Measurements from ENCODE around the gene SEC31B.

SEC31B gene

GRCh38 chr10:100535715-100536353 lies 16.2 kb upstream of the SEC31B start, which contains the start of gene HIF1AN (continued):
- TF ChIP-seq ZNF513 (tag by site-specific recombination; IDR thresholded peaks at IDR 0.05): no peak
- peak; percentile 84 for TF ChIP-seq ZNF335 (tag by site-specific recombination; conservative IDR thresholded peaks at IDR 0.05)
- TF ChIP-seq ZFP41 (tag by site-specific recombination; IDR thresholded peaks at IDR 0.05; ENCODE audit: borderline replicate concordance): no peak
- no peak for TF ChIP-seq ZNF792 (tag by site-specific recombination; IDR thresholded peaks at IDR 0.05)
- no peak for TF ChIP-seq HOXC10 (CRISPR knock-in tag; IDR thresholded peaks at IDR 0.05)
- TF ChIP-seq ZNF529 (tag by site-specific recombination; IDR thresholded peaks at IDR 0.05; ENCODE audit: insufficient replicate concordance): no peak
- TF ChIP-seq ZNF24 (tag by site-specific recombination; IDR thresholded peaks at IDR 0.05): peak; percentile 83
- no peak for TF ChIP-seq ZNF747 (tag by site-specific recombination; IDR thresholded peaks at IDR 0.05)
- TF ChIP-seq, protein P1, sequence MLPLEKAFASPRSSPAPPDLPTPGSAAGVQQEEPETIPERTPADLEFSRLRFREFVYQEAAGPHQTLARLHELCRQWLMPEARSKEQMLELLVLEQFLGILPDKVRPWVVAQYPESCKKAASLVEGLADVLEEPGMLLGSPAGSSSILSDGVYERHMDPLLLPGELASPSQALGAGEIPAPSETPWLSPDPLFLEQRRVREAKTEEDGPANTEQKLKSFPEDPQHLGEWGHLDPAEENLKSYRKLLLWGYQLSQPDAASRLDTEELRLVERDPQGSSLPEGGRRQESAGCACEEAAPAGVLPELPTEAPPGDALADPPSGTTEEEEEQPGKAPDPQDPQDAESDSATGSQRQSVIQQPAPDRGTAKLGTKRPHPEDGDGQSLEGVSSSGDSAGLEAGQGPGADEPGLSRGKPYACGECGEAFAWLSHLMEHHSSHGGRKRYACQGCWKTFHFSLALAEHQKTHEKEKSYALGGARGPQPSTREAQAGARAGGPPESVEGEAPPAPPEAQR (tag by site-specific recombination; IDR thresholded peaks at IDR 0.05): no peak
- peak; percentile 60; the same call in 1 of the 2 replicates for TF ChIP-seq ZBTB20 (tag by site-specific recombination; IDR thresholded peaks at IDR 0.05)
- TF ChIP-seq ZNF600 (tag by site-specific recombination; IDR thresholded peaks at IDR 0.05): peak; percentile 50; the same call in 1 of the 2 replicates
- TF ChIP-seq ZNF37A (tag by site-specific recombination; IDR thresholded peaks at IDR 0.05): no peak
- TF ChIP-seq ZNF394 (tag by site-specific recombination; IDR thresholded peaks at IDR 0.05; ENCODE audit: borderline replicate concordance): peak; percentile 64; the same call in 1 of the 2 replicates
- peak; percentile 90 for TF ChIP-seq SP7 (tag by site-specific recombination; IDR thresholded peaks at IDR 0.05)
- no peak for TF ChIP-seq ZNF521 (tag by site-specific recombination; IDR thresholded peaks at IDR 0.05)
- no peak for TF ChIP-seq ZNF174 (tag by site-specific recombination; IDR thresholded peaks at IDR 0.05)
- TF ChIP-seq, protein P2, sequence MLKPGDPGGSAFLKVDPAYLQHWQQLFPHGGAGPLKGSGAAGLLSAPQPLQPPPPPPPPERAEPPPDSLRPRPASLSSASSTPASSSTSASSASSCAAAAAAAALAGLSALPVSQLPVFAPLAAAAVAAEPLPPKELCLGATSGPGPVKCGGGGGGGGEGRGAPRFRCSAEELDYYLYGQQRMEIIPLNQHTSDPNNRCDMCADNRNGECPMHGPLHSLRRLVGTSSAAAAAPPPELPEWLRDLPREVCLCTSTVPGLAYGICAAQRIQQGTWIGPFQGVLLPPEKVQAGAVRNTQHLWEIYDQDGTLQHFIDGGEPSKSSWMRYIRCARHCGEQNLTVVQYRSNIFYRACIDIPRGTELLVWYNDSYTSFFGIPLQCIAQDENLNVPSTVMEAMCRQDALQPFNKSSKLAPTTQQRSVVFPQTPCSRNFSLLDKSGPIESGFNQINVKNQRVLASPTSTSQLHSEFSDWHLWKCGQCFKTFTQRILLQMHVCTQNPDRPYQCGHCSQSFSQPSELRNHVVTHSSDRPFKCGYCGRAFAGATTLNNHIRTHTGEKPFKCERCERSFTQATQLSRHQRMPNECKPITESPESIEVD (tag by site-specific recombination; IDR thresholded peaks at IDR 0.05): no peak
- TF ChIP-seq ZNF274 (IDR thresholded peaks at IDR 0.05; ENCODE audit: low read length): no peak
- no peak for TF ChIP-seq ZNF274 (tag by site-specific recombination; IDR thresholded peaks at IDR 0.05; ENCODE audit: borderline replicate concordance)
- no peak for TF ChIP-seq ZNF544 (tag by site-specific recombination; IDR thresholded peaks at IDR 0.05)
- peak; percentile 53; the same call in 1 of the 2 replicates for TF ChIP-seq ZNF366 (tag by site-specific recombination; conservative IDR thresholded peaks at IDR 0.05)
- peak; percentile 70 for TF ChIP-seq KLF10 (tag by site-specific recombination; IDR thresholded peaks at IDR 0.05)
- no peak for TF ChIP-seq ZNF433 (tag by site-specific recombination; IDR thresholded peaks at IDR 0.05; ENCODE audit: low read depth)
- TF ChIP-seq IKZF3 (tag by site-specific recombination; IDR thresholded peaks at IDR 0.05): no peak
- no peak for TF ChIP-seq ZNF341 (tag by site-specific recombination; IDR thresholded peaks at IDR 0.05; ENCODE audit: low read depth)
- TF ChIP-seq ZNF354C (tag by site-specific recombination; IDR thresholded peaks at IDR 0.05; ENCODE audit: borderline replicate concordance, low read depth): no peak
- TF ChIP-seq ZBTB7A (tag by site-specific recombination; IDR thresholded peaks at IDR 0.05; ENCODE audit: low read depth): peak; percentile 74; the same call in 1 of the 2 replicates
- 0 out of 2 replicates have a peak, but pooled peaks have one; percentile 5 for TF ChIP-seq ZNF623 (tag by site-specific recombination; IDR thresholded peaks at IDR 0.05)
- TF ChIP-seq GLIS2 (tag by site-specific recombination; IDR thresholded peaks at IDR 0.05): peak; percentile 89
- TF ChIP-seq INSM2 (tag by site-specific recombination; IDR thresholded peaks at IDR 0.05): 0 out of 2 replicates have a peak, but pooled peaks have one; percentile 38
- no peak for TF ChIP-seq ZNF146 (tag by site-specific recombination; IDR thresholded peaks at IDR 0.05)
- no peak for TF ChIP-seq ZNF221 (tag by site-specific recombination; IDR thresholded peaks at IDR 0.05; ENCODE audit: borderline replicate concordance)

All from HEK293 (cell line).